H1 (cell line): ENCODE results near the gene CSNK2B. TPM values are rescaled to one million over a fixed set of nuclear protein-coding genes. Genes with fewer than 3 reads are reported as not detected.

Experiments
- BACH1 ChIP-seq: IDR thresholded peaks from 2 replicates; pipeline ENCODE4 v1.6.1; 2012; ENCODE audit warnings: low read length, improper control_type of control experiment
- BCL11A ChIP-seq, 2 experiments: IDR thresholded peaks; one replicate each; pipeline ENCODE4 v1.6.1; 2011; ENCODE audit warnings: low read depth in 2 of 2, low read length in 2 of 2, mild to moderate bottlenecking in 2 of 2
- BRCA1 ChIP-seq: IDR thresholded peaks from 2 replicates; pipeline ENCODE4 v1.6.1; 2012; ENCODE audit warnings: low read depth, low read length, improper control_type of control experiment
- CEBPB ChIP-seq: IDR thresholded peaks from 2 replicates; pipeline ENCODE4 v1.6.1; 2012; ENCODE audit warnings: low read depth, low read length
- EZH2 ChIP-seq: fragments of 200-600 bp; sonication (generic); IDR thresholded peaks from 2 replicates; pipeline ENCODE4 v1.7.1; 2012; ENCODE audit warnings: low read depth, mild to moderate bottlenecking, moderate library complexity, low read length, inconsistent platforms; ENCODE audit not compliant: severe bottlenecking
- GABPA ChIP-seq: IDR thresholded peaks from 2 replicates; pipeline ENCODE4 v1.6.1; 2011; ENCODE audit warnings: mild to moderate bottlenecking, low read length, moderate library complexity, borderline replicate concordance; ENCODE audit not compliant: insufficient read depth
- GTF2F1 ChIP-seq: IDR thresholded peaks from 2 replicates; pipeline ENCODE4 v1.6.1; 2012; ENCODE audit warnings: low read depth, low read length, improper control_type of control experiment, borderline replicate concordance
- HDAC2 ChIP-seq, 2 experiments: fragments of 300-600 bp in 1 of 2; sonication (generic) in 1 of 2; IDR thresholded peaks; 2 replicates each; pipeline ENCODE4 v1.6.1; 2011 to 2012; ENCODE audit warnings: low read depth in 2 of 2, low read length in 2 of 2, mild to moderate bottlenecking in 2 of 2, moderate library complexity in 2 of 2, borderline replicate concordance in 1 of 2, inconsistent platforms in 1 of 2
- PHF8 ChIP-seq: fragments of 200-600 bp; sonication (generic); conservative IDR thresholded peaks from 2 replicates; pipeline ENCODE4 v1.7.1; 2012; ENCODE audit warnings: low read depth, mild to moderate bottlenecking, inconsistent platforms, low read length, moderate library complexity
- POLR2A ChIP-seq, 2 experiments: IDR thresholded peaks; 1 replicate in 1 of 2; 2 replicates in 1 of 2; pipeline ENCODE4 v1.6.1; 2011; ENCODE audit warnings: low read depth in 2 of 2, low read length in 2 of 2, mild to moderate bottlenecking in 2 of 2; ENCODE audit errors: control extremely low read depth in 1 of 2
- POLR2AphosphoS5 ChIP-seq: IDR thresholded peaks from 2 replicates; pipeline ENCODE4 v1.6.1; 2011; ENCODE audit warnings: low read depth, low read length
- RBBP5 ChIP-seq: IDR thresholded peaks from 2 replicates; pipeline ENCODE4 v1.7.1; 2012; ENCODE audit warnings: low read depth, mild to moderate bottlenecking, inconsistent platforms, low read length, moderate library complexity, borderline replicate concordance
- SRF ChIP-seq: IDR thresholded peaks from 2 replicates; pipeline ENCODE4 v1.6.1; 2011; ENCODE audit warnings: mild to moderate bottlenecking, low read depth, low read length, moderate library complexity
- SUZ12 ChIP-seq: fragments of 200-600 bp; sonication (generic); IDR thresholded peaks from 2 replicates; pipeline ENCODE4 v1.6.1; 2012; ENCODE audit warnings: mild to moderate bottlenecking, inconsistent platforms, low read length, moderate library complexity, mixed read lengths
- TAF1 ChIP-seq: IDR thresholded peaks from 2 replicates; pipeline ENCODE4 v1.6.1; 2011; ENCODE audit warnings: mild to moderate bottlenecking, low read depth, low read length
- TAF7 ChIP-seq: optimal IDR thresholded peaks from 2 replicates; pipeline ENCODE3; 2011; ENCODE audit warnings: low read depth, mild to moderate bottlenecking, inconsistent platforms, low read length, moderate library complexity, borderline replicate concordance
- TCF12 ChIP-seq: IDR thresholded peaks from 2 replicates; pipeline ENCODE4 v1.6.1; 2011; ENCODE audit warnings: low read depth, mild to moderate bottlenecking, low read length
- YY1 ChIP-seq: IDR thresholded peaks from 2 replicates; pipeline ENCODE4 v1.6.1; 2011; ENCODE audit warnings: low read depth, mild to moderate bottlenecking, low read length
- ZNF274 ChIP-seq: IDR thresholded peaks from 2 replicates; pipeline ENCODE4 v1.7.0; 2012; ENCODE audit warnings: low read length, borderline replicate concordance; ENCODE audit errors: extremely low read depth
- polyA plus RNA-seq, 7 experiments: library from polyadenylated mRNA; depleted of rRNA in 3 of 7; stranded (reverse) in 5 of 7; unstranded in 2 of 7; fragments of >200 nt in 5 of 7; fragments of 200-250 nt in 2 of 7; gene quantifications; 1 replicate in 5 of 7; 2 replicates in 1 of 7; 4 replicates in 1 of 7; pipeline versions ENCODE4 v1.2.1 to v1.2.3, GENCODE V29; 2011 to 2013; ENCODE audit warnings: missing spikeins in 2 of 7, mixed read lengths in 2 of 7
- total RNA-seq: library from RNA; stranded (reverse); fragmentation: NEBNext Ultra II Directional; extraction: Animal tissue kit (Norgen Biotek cat#: 25700); gene quantifications from 2 replicates; pipeline ENCODE4 v1.2.1, GENCODE V29; 2021
- TF ChIP-seq, protein P1 (sequence below): IDR thresholded peaks from 2 replicates; pipeline ENCODE4 v1.6.1; 2012; ENCODE audit warnings: low read length, inconsistent platforms
- TF ChIP-seq, protein P2 (sequence below): IDR thresholded peaks from 2 replicates; pipeline ENCODE4 v1.6.1; 2011; ENCODE audit warnings: low read length, improper control_type of control experiment

The CSNK2B gene
- total and polyA plus RNA-seq, 2 of the 8 experiments (the other 6 are each of a cell fraction or from before 2014, with no cell fraction given): 169 to 208 TPM

- TF ChIP-seq EZH2 (no peak), POLR2AphosphoS5 (peak; percentile 74; the same call in 1 of the 2 replicates), BACH1 (no peak), SRF (no peak), GABPA (peak; percentile 65; the same call in 1 of the 2 replicates), YY1 (peak; percentile 54; the same call in 1 of the 2 replicates), SUZ12 (no peak), CEBPB (peak; percentile 68; the same call in 1 of the 2 replicates), RBBP5 (no peak), GTF2F1 (no peak), TAF7 (peak; percentile 28), TCF12 (no peak), BRCA1 (no peak), HDAC2 (IDR thresholded peaks at IDR 0.05; ENCODE audit: borderline replicate concordance in 1 of 2, low read depth in 2 of 2, low read length in 2 of 2) (peak in 1 of 2 experiments; percentile 24; a peak in 1 of 4 replicates), POLR2A (IDR thresholded peaks at IDR 0.05; ENCODE audit: control extremely low read depth in 1 of 2, low read depth in 2 of 2, low read length in 2 of 2) (peak in 1 of 2 experiments; percentile 83; a peak in 2 of 3 replicates), BCL11A (IDR thresholded peaks at IDR 0.05; ENCODE audit: low read depth in 2 of 2, low read length in 2 of 2) (no peak), PHF8 (peak; percentile 77), TAF1 (peak; percentile 79), ZNF274 (no peak)
- TF ChIP-seq, protein P1, sequence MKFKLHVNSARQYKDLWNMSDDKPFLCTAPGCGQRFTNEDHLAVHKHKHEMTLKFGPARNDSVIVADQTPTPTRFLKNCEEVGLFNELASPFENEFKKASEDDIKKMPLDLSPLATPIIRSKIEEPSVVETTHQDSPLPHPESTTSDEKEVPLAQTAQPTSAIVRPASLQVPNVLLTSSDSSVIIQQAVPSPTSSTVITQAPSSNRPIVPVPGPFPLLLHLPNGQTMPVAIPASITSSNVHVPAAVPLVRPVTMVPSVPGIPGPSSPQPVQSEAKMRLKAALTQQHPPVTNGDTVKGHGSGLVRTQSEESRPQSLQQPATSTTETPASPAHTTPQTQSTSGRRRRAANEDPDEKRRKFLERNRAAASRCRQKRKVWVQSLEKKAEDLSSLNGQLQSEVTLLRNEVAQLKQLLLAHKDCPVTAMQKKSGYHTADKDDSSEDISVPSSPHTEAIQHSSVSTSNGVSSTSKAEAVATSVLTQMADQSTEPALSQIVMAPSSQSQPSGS: no peak
- TF ChIP-seq, protein P2, sequence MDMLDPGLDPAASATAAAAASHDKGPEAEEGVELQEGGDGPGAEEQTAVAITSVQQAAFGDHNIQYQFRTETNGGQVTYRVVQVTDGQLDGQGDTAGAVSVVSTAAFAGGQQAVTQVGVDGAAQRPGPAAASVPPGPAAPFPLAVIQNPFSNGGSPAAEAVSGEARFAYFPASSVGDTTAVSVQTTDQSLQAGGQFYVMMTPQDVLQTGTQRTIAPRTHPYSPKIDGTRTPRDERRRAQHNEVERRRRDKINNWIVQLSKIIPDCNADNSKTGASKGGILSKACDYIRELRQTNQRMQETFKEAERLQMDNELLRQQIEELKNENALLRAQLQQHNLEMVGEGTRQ: no peak
Observed at GRCh38 chr6:31660381-31661261, 5.3 kb upstream of the CSNK2B start, which contains the start of gene C6orf47 (continued).
